ENCODE results near the gene DLGAP1. TPM values are rescaled to one million over a fixed set of nuclear protein-coding genes. Genes with fewer than 3 reads are reported as not detected.

DLGAP1 gene
- total and polyA plus RNA-seq, 4 donors = 16.5 to 30.7 (median 29.7) TPM

DNA sequence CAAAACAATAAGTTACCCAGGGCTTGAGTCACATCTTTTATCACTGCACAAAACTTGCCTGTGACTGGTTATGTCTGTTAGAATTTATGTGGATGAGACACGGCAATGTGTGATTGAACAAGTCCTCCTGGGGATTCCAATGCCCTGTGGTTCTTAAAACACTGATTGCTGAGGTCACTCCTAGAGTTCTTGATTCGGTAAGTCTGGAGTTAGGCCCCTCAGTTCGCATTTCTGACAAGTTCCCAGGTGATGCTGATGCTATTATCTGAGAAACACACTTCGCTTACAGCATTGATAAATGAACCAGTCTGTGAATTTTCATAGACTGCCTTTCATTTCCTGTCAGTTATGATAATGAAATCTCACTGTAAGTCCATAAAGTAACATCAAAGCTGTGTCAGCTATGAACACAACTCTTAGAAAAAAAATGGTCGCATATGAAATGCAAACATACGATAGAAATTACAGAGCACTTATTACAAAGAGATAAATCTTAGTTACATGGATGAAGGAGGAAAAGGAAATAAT, 214.0 kb downstream of the DLGAP1 start:
- no peaks in the 10 kb centered on the region for H3K4me1 ChIP-seq (ENCODE audit: control insufficient read depth, insufficient read depth, low read length)
- H3K27me3 ChIP-seq (ENCODE audit: control insufficient read depth, insufficient read depth, low read length) = no peaks in the 10 kb centered on the region
- DNase-seq (ENCODE audit: low read depth in 4 of 6, low spot score in 6 of 6) = peak in 1 of 6 donors; percentile 20
- H3K27ac ChIP-seq (ENCODE audit: low read depth, low read length) = no peak overlapping the region
- H3K36me3 ChIP-seq (ENCODE audit: control insufficient read depth, insufficient read depth, low read length) = no peaks in the 10 kb centered on the region
- H3K9me3 ChIP-seq (ENCODE audit: control insufficient read depth, insufficient read depth, low read length) = no peaks in the 10 kb centered on the region
- no peak overlapping the region for H3K4me3 ChIP-seq (ENCODE audit: low read depth, low read length)
- WGBS (ENCODE audit: insufficient coverage) = 51% methylated on average over 3 of the region's 6 CpGs

DNA sequence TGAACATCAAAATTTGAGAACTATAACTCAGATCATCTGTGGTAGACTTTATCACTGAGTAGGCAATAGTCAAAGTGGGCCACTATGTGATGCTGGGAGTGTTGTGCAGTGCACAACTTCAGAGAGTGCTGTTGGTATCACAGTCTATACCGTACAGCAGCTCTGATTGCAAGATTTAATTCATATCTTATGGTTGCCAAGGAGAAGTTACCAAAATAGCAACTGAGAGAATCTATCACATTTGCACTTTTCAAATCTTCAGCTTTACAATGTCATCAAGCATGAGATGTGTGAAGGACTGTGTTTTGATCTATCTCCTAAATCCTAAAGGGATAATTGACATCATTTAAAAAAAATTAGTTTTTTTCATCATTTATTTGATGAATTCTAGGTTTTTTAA, 216.1 kb downstream of the DLGAP1 start:
- no peaks in the 10 kb centered on the region for H3K4me1 ChIP-seq (ENCODE audit: control insufficient read depth, insufficient read depth, low read length)
- H3K36me3 ChIP-seq (ENCODE audit: control insufficient read depth, insufficient read depth, low read length) = no peaks in the 10 kb centered on the region
- no peak overlapping the region for H3K27ac ChIP-seq (ENCODE audit: low read depth, low read length)
- no CpG with 5 or more reads among the region's 1 CpG for WGBS (ENCODE audit: insufficient coverage)
- no peaks in the 10 kb centered on the region for H3K9me3 ChIP-seq (ENCODE audit: control insufficient read depth, insufficient read depth, low read length)
- H3K27me3 ChIP-seq (ENCODE audit: control insufficient read depth, insufficient read depth, low read length) = no peaks in the 10 kb centered on the region
- peak in 1 of 6 donors; percentile 57 for DNase-seq (ENCODE audit: low read depth in 4 of 6, low spot score in 6 of 6)
- no peak overlapping the region for H3K4me3 ChIP-seq (ENCODE audit: low read depth, low read length)

DNA sequence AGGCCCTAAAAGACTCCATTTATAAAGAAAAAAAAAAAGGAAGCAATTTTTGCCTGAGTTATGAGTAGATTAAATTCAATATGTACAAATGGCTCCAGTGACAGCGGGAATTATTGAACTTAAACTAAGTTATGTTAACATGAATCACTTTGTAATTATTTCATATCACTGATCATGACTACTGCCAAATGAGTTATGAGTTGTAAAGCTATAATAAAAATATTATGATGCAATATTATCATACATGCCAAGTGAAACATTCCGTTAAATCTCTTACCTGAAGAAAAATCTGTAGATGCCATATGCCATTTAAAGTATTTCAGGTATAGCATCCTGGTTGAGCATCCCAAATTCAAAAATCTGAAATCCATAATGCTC, 217.5 kb downstream of the DLGAP1 start:
- Histone ChIP-seq H3K36me3 (ENCODE audit: control insufficient read depth, insufficient read depth, low read length) (no peaks in the 10 kb centered on the region), H3K4me3 (ENCODE audit: low read depth, low read length) (no peak overlapping the region), H3K27ac (ENCODE audit: low read depth, low read length) (no peak overlapping the region), H3K9me3 (ENCODE audit: control insufficient read depth, insufficient read depth, low read length) (no peaks in the 10 kb centered on the region), H3K27me3 (ENCODE audit: control insufficient read depth, insufficient read depth, low read length) (no peaks in the 10 kb centered on the region), H3K4me1 (ENCODE audit: control insufficient read depth, insufficient read depth, low read length) (no peaks in the 10 kb centered on the region)
- WGBS (ENCODE audit: insufficient coverage) = no CpG with 5 or more reads among the region's 2 CpGs
- DNase-seq (ENCODE audit: low read depth in 4 of 6, low spot score in 6 of 6) = peak in 1 of 6 donors; percentile 61

DNA sequence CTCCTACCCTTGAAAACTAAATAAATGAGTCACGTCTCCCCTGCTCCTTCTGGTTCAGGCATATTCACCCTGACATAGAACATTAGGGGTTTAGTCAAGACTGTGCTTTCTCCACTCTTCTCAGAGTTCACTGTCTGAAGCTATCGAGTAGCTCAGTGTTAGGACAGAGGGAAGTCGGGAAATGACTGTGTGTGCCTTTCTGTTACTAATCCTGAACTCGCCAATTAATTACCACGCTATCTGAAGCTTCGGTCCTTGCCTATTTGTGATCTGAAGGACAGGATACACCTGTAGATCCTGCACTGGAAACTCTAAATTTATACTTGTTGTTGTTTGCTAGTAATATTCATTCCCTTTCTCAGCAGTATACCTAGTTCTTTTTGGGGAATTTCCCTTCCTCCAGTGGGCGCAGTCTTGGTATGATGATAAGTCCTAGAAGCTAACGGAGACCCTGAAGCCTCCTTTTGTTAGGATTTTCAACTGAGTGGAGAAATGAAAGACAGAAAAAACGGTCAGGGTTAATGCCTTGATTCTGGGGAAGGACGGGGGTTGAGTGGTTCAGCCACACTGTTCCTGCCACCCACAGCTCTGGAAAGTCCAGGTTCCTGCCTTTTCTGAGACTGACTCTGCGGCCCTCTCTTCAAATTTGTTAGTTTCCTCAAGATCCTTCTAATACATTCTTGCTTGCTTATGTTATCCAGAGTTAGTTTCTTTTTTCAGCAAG, 218.0 kb downstream of the DLGAP1 start:
- Histone ChIP-seq H3K4me1 (ENCODE audit: control insufficient read depth, insufficient read depth, low read length) (no peaks in the 10 kb centered on the region), H3K36me3 (ENCODE audit: control insufficient read depth, insufficient read depth, low read length) (no peaks in the 10 kb centered on the region), H3K27ac (ENCODE audit: low read depth, low read length) (no peak overlapping the region), H3K4me3 (ENCODE audit: low read depth, low read length) (no peak overlapping the region), H3K27me3 (ENCODE audit: control insufficient read depth, insufficient read depth, low read length) (no peaks in the 10 kb centered on the region), H3K9me3 (ENCODE audit: control insufficient read depth, insufficient read depth, low read length) (no peaks in the 10 kb centered on the region)
- WGBS (ENCODE audit: insufficient coverage) = 51% methylated on average over 3 of the region's 11 CpGs
- DNase-seq (ENCODE audit: low read depth in 4 of 6, low spot score in 6 of 6) = no peak

DNA sequence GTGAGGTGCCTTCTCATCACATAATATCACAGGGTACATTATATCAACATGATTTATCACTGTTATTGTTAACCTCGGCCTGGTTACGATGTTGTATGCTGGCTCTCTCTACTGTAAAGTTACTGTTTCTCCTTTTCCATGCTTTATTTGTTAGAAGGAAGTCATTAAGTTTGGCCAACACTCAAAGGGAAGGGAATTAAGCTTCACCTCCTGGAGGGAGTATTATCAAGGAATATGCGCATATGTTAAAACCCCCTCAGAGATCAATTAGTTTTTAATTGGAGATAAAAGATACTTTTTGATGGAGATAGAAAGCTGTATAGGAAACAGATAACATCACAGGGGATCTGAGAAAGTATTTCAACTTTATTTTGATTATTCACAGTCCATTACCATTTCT, 221.6 kb downstream of the DLGAP1 start:
- DNase-seq (ENCODE audit: low read depth in 4 of 6, low spot score in 6 of 6) = peak in 1 of 6 donors; percentile 66
- Histone ChIP-seq H3K27ac (ENCODE audit: low read depth, low read length) (no peak overlapping the region), H3K9me3 (ENCODE audit: control insufficient read depth, insufficient read depth, low read length) (no peaks in the 10 kb centered on the region), H3K36me3 (ENCODE audit: control insufficient read depth, insufficient read depth, low read length) (no peaks in the 10 kb centered on the region), H3K4me1 (ENCODE audit: control insufficient read depth, insufficient read depth, low read length) (no peaks in the 10 kb centered on the region), H3K4me3 (ENCODE audit: low read depth, low read length) (no peak overlapping the region), H3K27me3 (ENCODE audit: control insufficient read depth, insufficient read depth, low read length) (no peaks in the 10 kb centered on the region)
- no CpG with 5 or more reads among the region's 3 CpGs for WGBS (ENCODE audit: insufficient coverage)

DNA sequence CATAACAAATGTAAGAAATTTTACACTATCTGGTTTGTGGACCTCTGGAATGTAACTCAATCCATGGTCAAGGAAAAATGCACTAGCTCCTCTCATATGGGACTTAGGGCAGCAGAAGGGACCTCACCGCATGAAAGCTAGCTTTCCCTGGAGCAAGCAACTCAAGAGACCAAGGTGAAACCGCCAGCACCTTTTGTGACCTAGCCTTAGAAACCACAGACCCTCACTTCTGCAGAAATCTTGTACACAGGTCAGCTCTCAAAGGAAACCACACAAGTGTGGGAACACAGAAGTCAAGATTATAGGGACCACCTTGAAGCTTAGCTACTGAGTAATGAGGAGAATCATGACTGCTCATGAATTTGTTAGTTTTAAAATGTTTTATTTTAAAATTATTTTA, 222.5 kb downstream of the DLGAP1 start:
- Histone ChIP-seq H3K4me1 (ENCODE audit: control insufficient read depth, insufficient read depth, low read length) (no peaks in the 10 kb centered on the region), H3K27ac (ENCODE audit: low read depth, low read length) (no peak overlapping the region), H3K9me3 (ENCODE audit: control insufficient read depth, insufficient read depth, low read length) (no peaks in the 10 kb centered on the region), H3K27me3 (ENCODE audit: control insufficient read depth, insufficient read depth, low read length) (no peaks in the 10 kb centered on the region), H3K36me3 (ENCODE audit: control insufficient read depth, insufficient read depth, low read length) (no peaks in the 10 kb centered on the region), H3K4me3 (ENCODE audit: low read depth, low read length) (no peak overlapping the region)
- DNase-seq (ENCODE audit: low read depth in 4 of 6, low spot score in 6 of 6) = no peak
- WGBS (ENCODE audit: insufficient coverage) = 38% methylated on average over 1 of the region's 2 CpGs

DNA sequence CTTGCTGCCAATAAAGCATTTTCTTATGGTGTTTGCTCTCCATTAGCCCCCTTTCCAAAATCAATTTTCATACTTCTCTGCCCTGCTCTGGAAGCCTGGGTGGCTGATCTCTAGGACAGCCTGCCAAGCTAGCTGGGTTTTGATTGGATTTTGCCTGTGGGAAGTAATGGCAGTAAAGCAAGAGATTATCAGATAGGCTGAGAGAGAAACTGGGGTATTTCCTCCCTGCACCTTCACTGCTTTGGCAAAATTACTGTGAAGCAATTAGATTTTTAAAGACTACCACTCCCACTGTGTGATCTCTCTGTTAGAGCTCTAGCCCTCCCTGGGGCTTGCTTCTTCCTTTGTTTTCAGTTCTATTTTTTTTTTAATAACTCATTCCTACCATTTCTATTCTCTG, 223.8 kb downstream of the DLGAP1 start:
- H3K36me3 ChIP-seq (ENCODE audit: control insufficient read depth, insufficient read depth, low read length) = no peaks in the 10 kb centered on the region
- H3K4me1 ChIP-seq (ENCODE audit: control insufficient read depth, insufficient read depth, low read length) = no peaks in the 10 kb centered on the region
- no peak overlapping the region for H3K27ac ChIP-seq (ENCODE audit: low read depth, low read length)
- DNase-seq (ENCODE audit: low read depth in 4 of 6, low spot score in 6 of 6) = peak in 1 of 6 donors; percentile 58
- no peaks in the 10 kb centered on the region for H3K27me3 ChIP-seq (ENCODE audit: control insufficient read depth, insufficient read depth, low read length)
- H3K9me3 ChIP-seq (ENCODE audit: control insufficient read depth, insufficient read depth, low read length) = no peaks in the 10 kb centered on the region
- H3K4me3 ChIP-seq (ENCODE audit: low read depth, low read length) = no peak overlapping the region

DNA sequence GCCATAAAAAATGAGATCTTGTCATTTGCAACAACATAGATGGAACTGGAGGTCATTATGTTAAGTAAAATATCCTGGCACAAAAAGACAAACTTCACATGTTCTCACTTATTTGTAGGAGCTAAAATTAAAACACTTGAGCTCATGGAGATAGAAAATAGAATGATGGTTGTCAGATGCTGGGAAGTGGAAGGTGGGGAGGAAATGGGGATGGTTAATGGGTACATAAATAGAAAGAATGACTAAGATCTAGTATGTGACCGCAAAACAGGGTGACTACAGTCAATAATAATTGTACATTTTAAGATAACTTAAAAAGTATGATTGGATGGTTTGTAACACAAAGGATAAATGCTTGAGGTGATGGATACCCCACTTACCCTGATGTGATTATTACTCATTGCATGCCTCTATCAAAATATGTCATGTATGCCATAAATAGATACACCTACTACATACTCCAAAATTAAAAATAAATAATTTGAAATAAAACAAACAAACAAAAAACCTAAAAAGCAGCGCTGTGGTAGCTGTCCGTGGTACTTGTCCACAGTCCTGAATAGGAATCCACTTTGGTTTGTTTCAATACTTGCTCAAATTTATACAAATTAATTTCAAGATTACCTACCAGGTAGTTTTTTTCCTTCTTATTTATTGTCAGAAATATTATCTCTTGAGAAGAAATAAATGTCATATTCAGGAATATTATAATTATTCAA, 224.5 kb downstream of the DLGAP1 start:
- no peak for DNase-seq (ENCODE audit: low read depth in 4 of 6, low spot score in 6 of 6)

DNA sequence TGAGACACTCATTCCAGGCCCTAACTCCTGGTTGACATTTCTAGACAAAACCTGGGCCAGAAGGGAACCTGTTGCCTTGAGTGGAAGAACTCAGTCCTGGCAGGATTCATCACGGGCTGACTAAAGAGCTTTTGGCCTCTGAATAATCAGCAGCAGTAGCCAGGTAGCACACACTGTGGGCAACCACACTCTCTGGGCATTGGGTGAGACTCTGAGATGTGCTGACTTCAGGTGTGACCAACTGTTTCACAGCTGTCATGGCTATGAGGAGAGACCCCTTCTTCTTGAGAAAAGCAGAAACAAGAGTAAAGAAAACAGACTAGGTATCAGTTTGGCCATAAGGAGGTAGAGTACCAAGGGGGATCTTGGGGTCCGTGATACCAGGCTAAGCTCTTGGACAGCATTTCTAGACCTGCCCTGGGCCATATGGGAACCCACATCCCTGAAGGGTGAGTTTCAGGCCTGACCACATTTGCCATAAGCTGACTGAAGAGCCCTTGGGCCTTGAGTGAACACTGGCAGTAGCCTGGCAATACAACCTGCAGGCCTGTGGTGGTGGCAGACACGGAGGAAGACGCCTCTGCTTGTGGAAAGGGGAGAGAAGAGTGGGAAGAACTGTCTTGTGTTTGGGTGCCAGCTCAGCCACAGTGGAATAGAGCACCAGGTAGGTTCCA, 230.9 kb downstream of the DLGAP1 start:
- Histone ChIP-seq H3K4me3 (ENCODE audit: low read depth, low read length) (no peak overlapping the region), H3K27ac (ENCODE audit: low read depth, low read length) (no peak overlapping the region), H3K4me1 (ENCODE audit: control insufficient read depth, insufficient read depth, low read length) (no peaks in the 10 kb centered on the region), H3K36me3 (ENCODE audit: control insufficient read depth, insufficient read depth, low read length) (no peaks in the 10 kb centered on the region), H3K9me3 (ENCODE audit: control insufficient read depth, insufficient read depth, low read length) (no peaks in the 10 kb centered on the region), H3K27me3 (ENCODE audit: control insufficient read depth, insufficient read depth, low read length) (no peaks in the 10 kb centered on the region)
- 90% methylated on average over 4 of the region's 4 CpGs for WGBS (ENCODE audit: insufficient coverage)
- no peak for DNase-seq (ENCODE audit: low read depth in 4 of 6, low spot score in 6 of 6)

More for the DNA sequence above, 224.5 kb downstream of the DLGAP1 start:
- no CpG with 5 or more reads among the region's 3 CpGs for WGBS (ENCODE audit: insufficient coverage)
- Histone ChIP-seq H3K36me3 (ENCODE audit: control insufficient read depth, insufficient read depth, low read length) (no peaks in the 10 kb centered on the region), H3K27me3 (ENCODE audit: control insufficient read depth, insufficient read depth, low read length) (no peaks in the 10 kb centered on the region), H3K27ac (ENCODE audit: low read depth, low read length) (no peak overlapping the region), H3K4me3 (ENCODE audit: low read depth, low read length) (no peak overlapping the region), H3K9me3 (ENCODE audit: control insufficient read depth, insufficient read depth, low read length) (no peaks in the 10 kb centered on the region), H3K4me1 (ENCODE audit: control insufficient read depth, insufficient read depth, low read length) (no peaks in the 10 kb centered on the region)

Measured in spinal cord (tissue), 10 donors.